HG02610 (cell line): ENCODE measurements around the gene METRN.
"Not testable (repeated sequence)": the region's sequence is repeated elsewhere in the genome, so short reads cannot be mapped to it uniquely, and the experiment has no call there.

Source experiments
- ATAC-seq: cut with Tn5 transposase; IDR thresholded peaks from one replicate; pipeline ENCODE4 v1.9.1; 2021; ENCODE audit warnings: mild to moderate bottlenecking, moderate library complexity; ENCODE audit not compliant: unreplicated experiment

Gene METRN

GRCh38 chr16:691242-691641, 23.7 kb upstream of the METRN start:
- not testable (repeated sequence) for ATAC-seq

GRCh38 chr16:692356-693108, 22.4 kb upstream of the METRN start:
- no peak for ATAC-seq

- no peak for ATAC-seq
Measured at GRCh38 chr16:693364-693763, 21.6 kb upstream of the METRN start.

GRCh38 chr16:693766-694165, 21.2 kb upstream of the METRN start:
- no peak for ATAC-seq

- ATAC-seq = no peak
Measured at GRCh38 chr16:694187-694862, 20.6 kb upstream of the METRN start.

- no peak for ATAC-seq
Measured at GRCh38 chr16:694863-695354, 20.0 kb upstream of the METRN start.

GRCh38 chr16:695355-696089, 19.4 kb upstream of the METRN start:
- ATAC-seq = no peak

- ATAC-seq = no peak
Measured at GRCh38 chr16:698911-699671, 15.8 kb upstream of the METRN start.

- no peak for ATAC-seq
Measured at GRCh38 chr16:700684-701584, 14.0 kb upstream of the METRN start.

- ATAC-seq = no peak
Measured at GRCh38 chr16:702341-702740, 12.6 kb upstream of the METRN start.

GRCh38 chr16:703406-703805, 11.5 kb upstream of the METRN start:
- no peak for ATAC-seq

- no peak for ATAC-seq
Measured at GRCh38 chr16:704047-704446, 10.9 kb upstream of the METRN start.

GRCh38 chr16:704552-705380, 10.2 kb upstream of the METRN start:
- ATAC-seq = no peak

GRCh38 chr16:705431-706188, 9.3 kb upstream of the METRN start, which contains the start of gene FBXL16:
Gene FBXL16 (minus strand): TSS chr16:705801. CDS start chr16:697405, 8,396 bp downstream.
- no peak for ATAC-seq

GRCh38 chr16:706189-707061, 8.5 kb upstream of the METRN start:
- no peak for ATAC-seq

- ATAC-seq = no peak
Measured at GRCh38 chr16:707062-707538, 7.8 kb upstream of the METRN start.

- no peak for ATAC-seq
Measured at GRCh38 chr16:708019-708418, 6.9 kb upstream of the METRN start.
